Activated T-cell treated with anti-CD3 and anti-CD28 coated beads for 4 hours (primary cell): Measurements from ENCODE around the gene RRN3.
"Not testable (repeated sequence)": the region's sequence is repeated elsewhere in the genome, so short reads cannot be mapped to it uniquely, and the experiment has no call there.

ENCODE experiments used
- DNase-seq: peaks from one replicate; pipeline ENCODE4 v3.0.0-alpha.2; 2020

The RRN3 gene

DNA sequence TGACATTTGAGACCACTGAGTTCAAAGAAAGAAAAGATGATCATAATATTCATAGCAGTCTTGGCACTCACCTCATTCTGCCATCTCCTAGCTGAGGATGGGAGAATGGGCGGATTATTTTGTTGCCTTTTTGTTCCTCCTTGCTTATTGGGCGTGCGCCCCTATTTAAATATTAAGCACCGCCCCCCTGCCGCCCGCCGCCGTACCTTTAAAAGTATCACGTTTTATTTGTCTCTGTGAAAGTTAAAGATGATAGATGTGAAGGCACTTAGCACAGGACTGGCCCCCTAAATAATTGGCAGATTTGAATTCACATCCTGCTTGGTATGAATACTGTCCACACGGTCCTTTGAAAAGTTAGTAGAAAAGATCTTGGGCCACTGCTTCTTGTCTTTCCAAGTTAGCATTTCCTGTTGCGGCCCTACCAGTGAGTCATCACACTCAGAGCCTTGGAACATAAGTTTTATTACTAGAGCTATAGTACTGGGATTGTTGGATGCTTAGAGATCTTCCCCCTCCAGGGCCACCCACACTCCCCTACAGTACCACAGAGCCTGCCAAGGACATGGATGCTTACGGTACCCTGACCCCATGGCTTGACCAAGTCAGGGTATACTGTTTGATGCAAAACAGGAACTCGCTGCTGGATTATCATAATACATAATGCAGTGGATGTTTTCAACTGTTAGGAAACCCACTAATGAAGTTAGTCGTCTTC is 68.7 kb downstream of the RRN3 start:
- DNase-seq, result not testable (repeated sequence)

DNA sequence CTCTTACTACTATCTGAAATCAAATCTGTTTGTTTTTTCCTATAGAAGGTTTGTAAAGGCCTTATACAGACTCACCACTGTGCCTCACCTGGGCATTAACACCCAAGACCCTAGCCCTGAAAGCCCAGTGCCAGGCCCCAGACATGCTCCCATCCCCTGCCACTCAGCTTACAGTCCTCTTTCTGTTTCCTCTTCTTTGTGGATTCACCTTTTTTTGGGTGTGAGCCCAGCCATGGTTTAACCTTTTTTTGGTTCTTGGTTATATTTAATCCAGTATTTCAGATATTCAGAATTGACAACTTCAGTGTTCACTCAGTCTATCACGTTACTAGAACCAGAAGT is 69.2 kb downstream of the RRN3 start:
- not testable (repeated sequence) for DNase-seq

DNA sequence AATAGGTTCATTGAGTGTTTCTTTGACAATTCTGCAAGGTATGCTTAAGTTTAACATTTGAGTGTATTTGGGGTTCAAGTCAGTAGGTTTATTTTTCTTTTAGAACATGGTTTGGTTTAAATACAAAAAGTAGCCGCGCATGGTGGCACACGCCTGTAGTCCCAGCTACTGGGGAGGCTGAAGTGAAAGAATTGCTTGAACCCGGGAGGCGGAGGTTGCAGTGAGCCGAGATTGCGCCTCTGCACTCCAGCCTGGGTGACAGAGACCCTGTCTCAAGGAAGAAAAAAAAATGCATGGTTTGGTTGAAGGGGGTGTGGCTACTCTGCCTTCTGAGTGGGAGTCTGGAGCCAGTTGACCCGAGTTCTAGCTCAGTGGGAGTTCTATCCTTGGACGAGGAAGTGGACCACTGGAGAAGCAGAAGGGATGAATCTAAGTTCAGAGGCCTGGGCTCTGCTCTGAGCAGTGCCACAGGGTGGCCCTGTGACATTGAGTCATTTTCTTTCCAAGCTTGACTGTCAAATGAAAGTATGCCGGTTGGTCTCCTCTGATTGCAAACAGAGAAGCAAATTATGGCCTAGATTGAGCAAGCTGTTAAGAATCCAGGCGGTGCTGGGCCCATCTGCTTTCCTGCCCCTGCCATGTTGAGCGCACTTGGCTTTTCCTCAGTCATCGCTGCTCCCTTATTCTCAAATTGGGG is 70.5 kb downstream of the RRN3 start:
- DNase-seq, result not testable (repeated sequence)

DNA sequence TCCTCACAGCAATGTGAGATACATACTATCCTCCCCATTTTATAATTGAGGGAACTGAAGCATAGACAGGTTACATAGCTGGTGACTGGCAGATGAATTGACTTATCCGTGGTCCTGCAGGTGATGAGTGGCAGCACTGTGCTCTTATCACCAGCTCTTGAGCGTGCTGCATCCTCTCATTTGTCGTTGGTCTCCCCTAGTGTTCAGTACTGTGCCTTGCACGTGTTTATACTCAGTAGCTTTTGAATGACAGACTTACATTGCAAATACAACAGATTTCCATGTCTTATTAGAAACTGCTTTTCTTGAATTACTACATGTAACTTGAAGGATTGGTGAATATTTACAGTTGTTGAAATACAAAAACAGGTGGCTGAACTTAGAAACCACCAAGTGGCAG is 71.9 kb downstream of the RRN3 start:
- DNase-seq, result peak; percentile 29

DNA sequence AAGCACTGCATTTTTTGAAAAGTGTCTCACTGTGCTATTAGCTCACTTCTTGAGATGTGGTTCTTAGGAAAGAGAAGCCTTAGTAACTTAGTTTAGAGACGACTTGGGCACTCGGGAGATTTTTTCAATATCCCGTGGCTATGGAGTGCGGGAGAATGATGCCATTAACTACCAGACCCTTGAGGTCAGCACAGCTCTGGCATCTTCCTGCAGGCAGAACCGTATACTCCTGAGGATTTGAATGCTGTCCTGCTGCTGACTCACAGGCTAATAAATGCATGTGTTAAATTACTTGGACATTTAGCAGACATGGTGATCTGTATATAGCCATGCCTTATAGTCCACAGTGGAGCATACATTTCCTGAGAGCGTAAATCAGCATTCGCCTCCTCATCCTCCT is 72.6 kb downstream of the RRN3 start:
- DNase-seq, result not testable (repeated sequence)

DNA sequence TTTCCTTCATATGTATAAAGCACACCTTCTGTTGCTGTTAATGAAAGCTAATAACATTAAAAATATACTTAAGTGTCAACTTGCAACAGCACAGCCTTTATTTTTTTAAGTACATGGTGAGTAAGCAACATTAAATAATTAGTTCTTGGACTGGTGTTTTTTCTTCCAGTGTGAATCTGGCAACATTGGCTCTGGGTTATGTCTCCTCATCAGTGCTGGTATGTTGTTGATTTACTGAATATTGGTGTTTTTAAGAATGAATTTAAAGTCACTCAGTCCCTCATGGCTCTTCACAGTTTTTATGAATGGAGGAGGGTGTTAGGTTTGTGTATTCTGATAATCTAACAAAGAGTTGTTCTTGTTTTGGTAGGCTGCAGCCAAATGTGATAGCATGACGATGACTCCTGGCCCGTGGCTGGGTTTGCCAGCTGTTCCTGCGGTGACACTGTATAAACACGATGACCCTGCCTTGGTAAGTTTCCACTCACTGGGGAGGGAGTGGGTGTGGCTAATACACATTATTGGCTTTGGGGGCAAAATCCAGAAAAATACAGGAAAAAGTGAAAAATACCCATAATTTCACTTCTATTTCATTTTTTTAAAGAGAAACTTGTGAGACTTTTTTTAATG is 77.0 kb downstream of the RRN3 start:
- not testable (repeated sequence) for DNase-seq

DNA sequence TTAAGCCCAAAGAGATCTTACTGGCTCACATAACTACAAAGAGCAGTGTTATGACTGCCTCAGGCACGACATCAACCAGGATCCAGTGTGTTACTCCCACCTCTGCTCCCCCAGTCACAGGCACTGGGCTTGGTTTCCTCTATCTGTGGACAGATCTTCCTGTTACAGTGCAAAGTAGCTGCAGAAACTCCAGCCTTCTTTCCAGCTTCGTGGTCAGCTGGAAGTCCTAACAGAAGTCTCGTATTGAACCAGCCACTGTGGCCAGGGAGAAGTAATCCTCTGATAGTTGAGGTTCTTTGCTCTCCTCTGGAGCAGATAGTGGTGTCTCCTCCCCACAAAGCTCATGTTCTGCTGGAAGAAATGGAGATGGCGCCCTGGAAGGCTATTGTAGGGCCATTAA is 77.7 kb downstream of the RRN3 start:
- DNase-seq, result not testable (repeated sequence)

DNA sequence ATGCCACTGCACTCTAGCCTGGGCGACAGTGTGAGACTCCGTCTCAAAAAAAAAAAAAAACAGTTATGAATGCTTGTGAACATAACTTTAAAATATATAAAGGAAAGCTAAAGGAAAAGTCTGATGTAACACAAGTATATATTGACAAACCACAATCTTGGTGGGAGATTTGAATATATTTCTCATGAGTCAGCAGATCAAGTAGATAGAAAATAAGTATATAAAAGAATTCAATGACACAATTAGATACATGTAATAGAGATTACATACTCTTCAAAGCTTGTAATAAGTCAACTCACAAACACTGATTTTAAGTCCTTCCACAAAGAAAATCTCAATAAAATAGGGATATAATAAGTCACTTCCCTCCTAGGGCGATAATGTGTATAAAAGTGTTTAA is 78.4 kb downstream of the RRN3 start:
- DNase-seq, result not testable (repeated sequence)

DNA sequence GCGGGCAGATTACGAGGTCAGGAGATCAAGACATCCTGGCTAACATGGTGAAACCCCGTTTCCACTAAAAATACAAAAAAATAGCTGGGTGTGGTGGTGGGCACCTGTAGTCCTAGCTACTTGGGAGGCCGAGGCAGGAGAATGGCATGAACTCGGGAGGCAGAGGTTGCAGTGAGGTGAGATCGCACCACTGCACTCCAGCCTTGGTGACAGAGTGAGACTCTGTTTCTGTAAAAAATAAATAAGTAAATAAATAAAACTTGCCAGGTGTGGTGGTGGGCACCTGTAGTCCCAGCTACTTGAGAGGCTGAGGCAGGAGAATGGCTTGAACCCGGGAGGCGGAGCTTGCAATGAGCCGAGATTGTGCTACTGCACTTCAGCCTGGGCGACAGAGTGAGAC is 81.1 kb downstream of the RRN3 start:
- not testable (repeated sequence) for DNase-seq
